Ishikawa (cell line): ENCODE measurements around the gene GTPBP10.

Experiments used
- CEBPB ChIP-seq: IDR thresholded peaks from 2 replicates; pipeline ENCODE4 v1.6.1; 2012
- EP300 ChIP-seq: IDR thresholded peaks from 2 replicates; pipeline ENCODE4 v1.6.1; 2012; ENCODE audit warnings: borderline replicate concordance
- FOXM1 ChIP-seq: IDR thresholded peaks from 2 replicates; pipeline ENCODE4 v1.6.1; 2012; ENCODE audit warnings: low read depth, borderline replicate concordance
- MAX ChIP-seq: IDR thresholded peaks from 2 replicates; pipeline ENCODE4 v1.6.1; 2012
- NFIC ChIP-seq: IDR thresholded peaks from 2 replicates; pipeline ENCODE4 v1.6.1; 2012
- RAD21 ChIP-seq: IDR thresholded peaks from 2 replicates; pipeline ENCODE4 v1.6.1; 2012; ENCODE audit warnings: low read depth
- REST ChIP-seq: IDR thresholded peaks from 2 replicates; pipeline ENCODE4 v1.6.1; 2012; ENCODE audit warnings: low read depth, mild to moderate bottlenecking
- TAF1 ChIP-seq: IDR thresholded peaks from 2 replicates; pipeline ENCODE4 v1.6.1; 2012; ENCODE audit warnings: low read depth, mild to moderate bottlenecking
- TCF12 ChIP-seq: IDR thresholded peaks from 2 replicates; pipeline ENCODE4 v1.6.1; 2012; ENCODE audit warnings: low read depth
- TEAD4 ChIP-seq: IDR thresholded peaks from 2 replicates; pipeline ENCODE4 v1.6.1; 2012
- USF1 ChIP-seq: IDR thresholded peaks from 2 replicates; pipeline ENCODE4 v1.6.1; 2012
- YY1 ChIP-seq: IDR thresholded peaks from 2 replicates; pipeline ENCODE4 v1.6.1; 2012; ENCODE audit warnings: low read depth
- ZBTB7A ChIP-seq: IDR thresholded peaks from 2 replicates; pipeline ENCODE4 v1.6.1; 2012; ENCODE audit warnings: low read depth

- TF ChIP-seq TAF1 (no peak), ZBTB7A (no peak), TEAD4 (no peak), MAX (no peak), NFIC (no peak), TCF12 (no peak), CEBPB (no peak), RAD21 (no peak), REST (no peak), EP300 (no peak), FOXM1 (no peak), YY1 (no peak), USF1 (no peak)
These were observed 75.1 kb downstream of the GTPBP10 start for GRCh38 chr7:90421651-90422050.
